ENCODE results near the gene ANXA8.
A peak's percentile ranks its signal among the peaks of the same experiment; 100 is the strongest.

Gene ANXA8

DNA sequence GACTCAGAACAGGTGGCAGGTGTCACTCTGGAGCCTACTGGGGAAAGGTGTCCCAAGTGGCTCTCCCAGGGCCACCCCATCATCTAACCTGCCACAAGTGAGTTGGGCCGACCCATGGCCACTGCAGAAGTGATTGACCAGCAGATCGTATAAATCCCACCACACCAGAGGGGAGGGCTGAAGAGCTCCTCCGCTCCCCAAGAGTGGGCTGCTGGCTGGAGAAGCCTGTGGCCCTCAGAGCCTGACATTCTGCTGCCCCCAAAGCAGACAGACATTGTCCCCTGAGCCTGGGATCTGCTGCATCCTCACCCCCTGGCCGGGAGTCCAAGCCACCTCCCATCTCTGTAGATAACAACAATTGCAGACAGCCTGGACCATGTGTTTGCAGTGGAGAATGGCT is 36.7 kb downstream of the ANXA8 start:
- no peak for DNase-seq (ENCODE audit: low spot score)

DNA sequence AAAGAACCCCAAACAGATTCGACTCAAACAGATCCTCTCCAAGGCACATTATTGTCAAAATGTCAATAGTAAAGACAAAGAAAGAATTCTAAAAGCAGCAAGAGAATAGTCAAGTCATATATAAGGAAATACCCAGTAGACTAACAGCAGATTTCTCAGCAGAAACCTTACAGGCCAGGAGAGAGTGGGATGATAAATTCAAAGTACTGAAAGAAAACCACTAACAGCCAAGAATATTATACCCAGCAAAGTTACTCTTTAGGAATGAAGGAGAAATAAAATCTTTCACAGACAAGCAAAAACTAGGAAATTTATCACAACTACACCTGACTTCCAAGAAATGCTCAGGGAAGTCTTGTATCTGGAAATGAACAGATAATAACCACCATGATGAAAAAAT is 38.2 kb downstream of the ANXA8 start:
- DNase-seq (ENCODE audit: low spot score): no peak

DNA sequence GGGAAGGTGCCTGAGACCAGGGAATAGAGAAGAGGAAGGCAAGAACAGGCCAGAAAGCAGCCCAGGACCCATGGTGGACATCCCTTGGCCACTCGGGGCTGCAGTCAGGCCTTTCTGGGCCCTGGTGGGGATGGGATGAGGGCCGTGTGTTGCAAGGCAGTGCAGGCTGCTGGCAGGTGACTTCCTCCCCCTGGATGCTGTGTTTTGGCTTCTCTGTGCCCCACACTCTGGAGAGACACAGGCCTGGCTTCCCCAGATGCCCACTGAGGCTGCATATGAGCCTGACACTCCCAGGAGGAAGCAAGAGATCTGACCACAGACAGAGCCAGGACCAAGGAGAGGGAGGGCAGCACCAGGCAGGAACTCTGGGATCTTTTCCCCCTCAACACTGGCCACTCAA is 39.9 kb downstream of the ANXA8 start:
- no peak for DNase-seq (ENCODE audit: low spot score)

DNA sequence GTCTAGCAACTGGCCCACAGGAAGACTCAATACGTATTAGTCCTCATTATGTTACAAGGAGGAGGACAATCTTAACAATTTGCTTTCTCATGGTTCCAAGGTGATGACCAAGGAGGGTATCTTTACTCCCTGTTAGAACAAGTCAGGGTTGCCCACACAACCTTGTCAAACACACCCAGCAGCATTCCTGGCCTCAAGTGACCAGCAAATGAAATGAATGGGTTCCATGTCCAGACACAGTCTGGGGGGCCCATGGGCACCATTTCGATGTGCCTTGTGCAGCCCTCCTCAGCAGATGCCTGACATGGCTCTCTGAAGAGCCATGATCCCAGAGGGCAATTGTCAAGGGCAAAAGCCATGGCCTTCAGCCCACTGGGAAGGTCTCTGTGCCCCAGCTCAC is 40.8 kb downstream of the ANXA8 start:
- no peak for DNase-seq (ENCODE audit: low spot score)

DNA sequence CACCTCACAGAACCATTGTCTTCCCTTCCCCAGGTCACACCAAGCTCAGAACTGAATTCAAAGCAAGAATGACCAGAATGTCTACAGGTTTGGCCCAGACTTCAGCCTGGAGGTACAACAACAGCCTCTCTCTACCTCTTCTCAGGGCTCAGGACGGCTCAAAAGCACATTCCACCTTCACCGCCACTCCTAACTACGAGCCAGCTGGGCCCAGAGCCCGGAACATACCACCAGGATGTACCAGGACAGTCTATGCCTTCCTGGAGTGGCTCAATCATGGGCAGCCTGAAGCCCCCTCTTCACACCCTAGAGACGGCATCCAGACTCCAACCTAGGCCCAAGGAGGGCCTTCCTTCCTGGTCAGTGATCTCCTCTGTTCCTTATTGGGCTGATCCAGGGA is 41.6 kb downstream of the ANXA8 start:
- DNase-seq (ENCODE audit: low spot score): no peak

DNA sequence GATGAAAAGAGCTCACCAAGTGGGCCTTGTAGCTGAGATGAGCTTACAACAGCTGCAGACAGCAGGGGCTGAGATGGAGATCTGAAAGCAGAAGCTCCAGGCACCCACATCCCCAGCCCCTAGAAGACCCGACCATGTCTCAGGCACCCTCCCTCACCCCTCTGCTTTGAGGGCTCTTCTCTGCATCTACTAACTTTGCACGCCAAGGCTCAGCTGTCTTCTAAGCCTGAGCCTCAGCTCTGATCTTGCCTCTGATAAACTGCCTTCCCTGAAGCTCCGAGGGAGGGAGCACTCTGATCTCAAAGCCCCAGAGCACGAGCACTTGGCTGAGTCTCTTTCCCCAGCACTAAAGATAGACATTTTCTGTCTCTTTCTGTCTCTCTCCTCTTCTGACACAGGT is 42.0 kb downstream of the ANXA8 start:
- no peak for DNase-seq (ENCODE audit: low spot score)

DNA sequence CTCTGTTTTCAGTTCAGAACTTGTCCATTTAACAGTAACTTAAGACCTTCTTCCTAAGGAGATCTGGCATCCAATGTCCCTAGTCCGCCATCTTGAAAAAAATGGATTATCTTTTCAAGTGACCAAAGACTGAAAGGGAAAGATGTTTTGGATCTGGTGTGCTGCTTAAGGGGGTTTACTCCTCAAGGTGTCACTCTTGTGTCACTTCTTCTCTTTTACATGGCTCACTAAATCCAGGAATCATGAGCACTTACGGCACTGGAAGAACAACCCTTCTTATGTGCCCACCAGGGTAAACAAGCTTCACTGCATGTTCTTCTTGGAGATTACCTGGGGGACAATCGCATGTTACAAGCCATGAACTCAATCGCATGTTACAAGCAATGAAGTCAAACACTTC is 43.7 kb downstream of the ANXA8 start:
- no peak for DNase-seq (ENCODE audit: low spot score)

DNA sequence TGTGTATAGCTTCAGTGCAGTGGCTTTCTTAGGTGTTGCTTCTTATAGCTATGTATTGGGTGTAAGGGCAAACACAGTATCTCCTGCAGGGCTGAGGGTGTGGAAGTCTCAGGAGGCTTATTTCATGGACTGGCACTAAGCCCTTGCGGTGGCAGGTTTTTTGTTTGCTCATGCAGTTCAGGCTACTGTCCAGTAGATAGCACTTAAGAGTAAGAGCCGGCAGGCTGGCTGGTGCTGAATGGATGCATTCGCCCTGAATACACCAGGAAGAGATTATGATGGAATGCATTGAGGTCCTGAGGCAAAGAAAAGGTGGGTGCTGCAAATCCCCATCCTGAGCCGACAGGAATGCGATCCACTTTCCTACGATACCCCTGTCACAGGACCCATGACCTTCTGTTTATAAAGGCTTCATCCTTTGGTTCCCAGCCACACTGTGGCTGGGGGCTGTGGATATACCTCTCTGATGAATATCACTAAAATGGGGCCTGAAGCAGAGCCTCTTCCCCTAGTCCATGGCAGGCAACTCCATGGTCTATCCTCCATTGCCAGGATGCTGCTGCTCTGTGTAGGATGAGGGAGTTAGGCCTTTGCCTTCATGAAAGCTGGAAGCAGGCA is 44.9 kb downstream of the ANXA8 start:
- DNase-seq (ENCODE audit: low spot score): peak; percentile 73

DNA sequence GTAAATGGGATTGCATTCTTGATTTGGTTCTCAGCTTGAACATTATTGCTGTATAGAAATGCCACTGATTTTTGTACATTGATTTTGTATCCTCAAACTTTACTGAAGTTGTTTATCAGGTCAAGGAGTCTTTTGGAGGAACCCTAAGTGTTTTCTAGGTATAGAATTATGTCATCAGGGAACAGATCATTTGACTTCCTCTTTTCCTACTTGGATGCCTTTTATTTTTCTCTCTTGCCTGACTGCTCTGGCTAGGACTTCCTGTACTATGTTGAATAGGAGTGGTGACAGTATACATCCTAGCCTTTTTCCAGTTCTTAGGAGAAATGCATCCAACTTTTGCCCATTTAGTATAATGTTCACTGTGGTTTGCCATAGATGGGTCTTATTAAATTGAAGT is 48.8 kb downstream of the ANXA8 start:
- no peak for DNase-seq (ENCODE audit: low spot score)

DNA sequence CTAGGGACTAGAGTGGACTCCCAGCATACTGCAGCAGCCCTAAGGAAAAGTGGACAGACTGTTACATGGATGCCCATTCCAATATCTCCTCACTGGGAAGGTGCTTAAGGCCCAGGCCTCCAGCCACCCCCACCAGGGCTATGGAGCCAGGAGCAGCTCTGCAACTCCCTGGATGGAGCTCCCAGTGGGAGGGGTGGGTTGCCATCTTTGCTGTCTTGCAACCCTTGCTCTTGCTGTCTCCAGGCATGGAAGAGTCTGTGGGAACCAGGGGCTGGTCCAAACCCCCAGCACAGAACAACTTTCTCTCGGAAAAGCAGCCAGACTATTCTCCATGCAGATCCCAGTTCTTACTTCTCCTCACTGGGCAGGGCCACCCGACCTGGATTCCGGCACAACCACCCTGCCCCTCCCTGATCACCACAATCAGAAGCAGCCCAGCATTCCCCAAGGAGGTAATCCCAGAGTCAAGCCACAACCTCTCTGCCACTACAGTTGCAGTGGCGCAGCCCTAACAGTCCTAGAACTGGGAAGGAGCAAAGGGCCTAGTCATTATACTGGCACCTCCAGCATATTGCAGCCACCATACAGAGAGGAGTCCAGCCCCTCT is 58.0 kb downstream of the ANXA8 start:
- no peak for DNase-seq (ENCODE audit: low spot score)

DNA sequence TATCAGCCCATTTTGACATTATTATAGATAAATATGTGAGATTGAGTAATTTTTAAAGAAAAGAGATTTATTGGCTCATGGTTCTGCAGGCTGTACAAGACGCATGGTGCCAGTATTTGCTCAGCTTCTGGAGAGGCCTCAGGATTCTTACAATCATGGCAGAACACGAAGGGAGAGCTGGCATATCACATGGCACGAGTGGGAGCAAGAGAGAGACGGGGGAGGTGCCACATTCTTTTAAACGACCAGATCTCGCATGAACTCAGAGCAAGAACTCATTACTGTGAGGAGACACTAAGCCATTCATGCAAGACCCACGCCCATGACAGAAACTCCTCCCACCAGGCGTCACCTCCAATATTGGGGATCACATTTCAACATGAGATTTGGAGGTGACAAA is 59.7 kb downstream of the ANXA8 start:
- no peak for DNase-seq (ENCODE audit: low spot score)

DNA sequence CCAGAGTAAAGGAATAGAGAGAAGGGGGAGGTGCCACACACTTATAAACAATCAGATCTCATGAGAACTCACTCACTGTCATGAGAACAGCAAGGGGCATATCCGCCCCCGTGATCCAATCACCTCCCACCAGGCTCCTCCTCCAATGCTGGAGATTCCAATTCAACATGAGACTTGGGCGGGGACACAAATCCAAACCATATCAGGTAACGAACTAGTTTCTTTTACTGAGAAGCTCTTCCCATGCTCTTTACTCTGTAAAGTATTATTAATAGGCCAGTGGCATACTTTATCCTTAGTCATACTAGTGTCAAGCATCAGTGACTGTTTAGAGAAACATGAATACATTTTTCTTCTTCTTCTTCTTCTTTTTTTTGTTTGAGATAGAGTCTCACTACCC is 60.4 kb downstream of the ANXA8 start:
- DNase-seq (ENCODE audit: low spot score): no peak

DNA sequence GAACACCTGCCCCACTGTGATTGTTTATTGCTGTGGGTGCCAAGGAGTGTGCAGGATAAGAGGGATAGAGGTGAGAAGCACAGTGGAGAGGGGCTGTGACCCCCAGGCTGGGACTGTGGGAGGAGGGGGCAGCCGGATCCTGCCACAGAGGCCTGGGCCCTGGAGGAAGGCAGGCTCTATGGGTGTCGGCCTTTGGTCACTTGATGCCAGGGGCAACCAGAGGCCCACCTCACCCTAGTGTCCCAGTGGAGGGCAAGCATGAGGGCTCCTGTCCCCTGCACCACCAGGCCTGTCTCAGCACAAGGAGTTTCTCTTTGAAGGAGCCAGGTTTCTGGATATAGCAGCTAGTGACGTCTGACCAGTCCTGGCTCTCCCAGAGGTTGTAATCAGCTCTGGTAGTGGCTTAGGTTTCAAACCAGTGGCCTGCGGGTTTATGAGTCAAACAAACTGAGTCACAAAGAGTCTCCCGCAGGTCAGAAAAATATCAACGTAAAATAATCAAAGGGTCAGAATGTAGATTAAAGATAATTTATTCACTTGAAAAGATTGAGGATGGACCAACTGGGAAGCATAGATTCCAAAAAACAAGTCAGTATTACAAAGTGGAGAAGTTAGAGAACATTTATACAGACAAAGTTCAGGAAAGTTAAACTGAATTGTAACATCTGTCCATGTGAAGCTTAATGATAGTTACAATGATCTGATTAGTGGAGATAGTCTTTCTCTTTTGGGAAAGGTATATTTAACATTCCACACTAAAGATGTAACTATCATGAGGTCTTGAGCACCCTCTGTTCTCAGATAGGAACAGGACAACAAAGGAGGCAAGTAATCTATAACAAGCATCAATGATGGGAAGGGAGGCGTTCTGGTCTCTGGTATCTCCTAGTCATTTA is 62.6 kb downstream of the ANXA8 start:
- peak; percentile 43 for DNase-seq (ENCODE audit: low spot score)

DNA sequence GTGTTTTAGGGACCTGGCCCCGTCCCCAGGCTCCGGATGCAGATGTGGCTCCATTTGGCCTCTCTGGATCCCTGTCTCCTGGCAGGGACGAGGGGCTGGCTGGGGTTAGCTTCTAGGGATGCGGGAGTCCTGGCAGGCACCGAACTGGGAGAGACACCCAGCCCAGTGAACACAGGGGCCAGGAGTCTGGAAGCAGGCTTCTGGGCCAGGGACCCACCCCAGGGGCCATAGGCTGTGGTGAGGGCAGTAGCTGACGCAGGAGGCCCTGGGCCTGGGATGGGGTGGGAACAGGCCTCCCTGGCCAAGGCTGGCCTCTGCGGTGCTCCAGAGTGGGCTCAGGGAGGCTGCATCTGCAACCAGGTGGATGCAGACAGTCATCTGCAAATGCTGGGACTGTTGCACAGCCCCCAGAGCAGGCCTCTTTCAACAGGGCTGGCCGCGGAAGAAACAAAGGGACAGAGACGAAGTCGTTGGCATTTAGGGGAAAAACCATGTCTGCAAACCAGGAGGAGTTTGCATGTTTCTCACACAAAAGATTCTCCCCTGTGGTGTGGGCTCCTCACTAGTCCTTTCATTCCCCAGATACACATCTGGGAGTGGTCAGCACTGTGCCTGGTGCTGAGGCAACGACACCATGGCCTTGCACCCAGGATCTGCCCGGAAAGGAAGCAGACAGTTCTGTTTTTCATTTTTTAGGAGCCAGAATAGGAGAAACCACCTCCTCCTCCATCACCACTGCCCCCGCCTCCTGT is 63.4 kb downstream of the ANXA8 start:
- no peak for DNase-seq (ENCODE audit: low spot score)

DNA sequence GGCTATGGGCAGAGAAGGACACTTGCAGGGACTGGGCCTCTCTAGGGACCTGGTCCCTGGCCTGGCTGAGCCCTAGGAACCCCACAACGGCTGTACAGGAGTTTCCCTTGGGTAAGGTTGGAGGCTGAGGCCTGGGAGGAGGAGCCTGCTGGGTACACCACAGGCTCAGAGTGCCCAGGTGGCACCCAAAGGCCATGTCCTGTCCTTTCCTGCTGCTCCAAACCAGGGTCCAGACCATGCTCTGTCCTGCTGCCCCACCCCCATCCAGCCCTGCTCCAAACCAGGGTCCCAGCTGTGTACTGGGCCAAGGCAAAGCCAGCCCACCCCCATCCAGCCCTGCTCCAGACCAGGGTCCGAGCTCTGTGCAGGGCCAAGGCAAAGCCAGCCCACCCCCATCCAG is 64.5 kb downstream of the ANXA8 start:
- no peak for DNase-seq (ENCODE audit: low spot score)

DNA sequence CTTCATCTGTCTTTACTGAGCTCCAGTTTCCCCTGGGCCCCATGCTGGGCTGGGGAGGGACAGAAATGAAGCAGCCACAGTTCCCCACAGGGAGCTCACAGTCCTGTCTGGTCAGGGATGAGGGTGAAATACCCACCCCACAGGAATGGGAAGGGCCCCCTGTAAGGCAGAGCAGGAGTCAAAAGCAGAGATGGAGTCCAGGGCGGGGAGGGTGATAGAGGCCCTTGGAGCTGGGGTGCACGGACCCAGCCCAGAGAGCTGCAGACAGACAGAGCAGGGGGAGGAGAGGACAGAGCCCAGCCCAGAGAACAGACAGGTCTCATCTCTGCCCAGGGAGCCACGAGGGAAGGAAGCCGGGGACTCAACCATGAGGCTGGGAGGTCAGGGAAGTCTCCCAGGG is 64.9 kb downstream of the ANXA8 start:
- no peak for DNase-seq (ENCODE audit: low spot score)

DNA sequence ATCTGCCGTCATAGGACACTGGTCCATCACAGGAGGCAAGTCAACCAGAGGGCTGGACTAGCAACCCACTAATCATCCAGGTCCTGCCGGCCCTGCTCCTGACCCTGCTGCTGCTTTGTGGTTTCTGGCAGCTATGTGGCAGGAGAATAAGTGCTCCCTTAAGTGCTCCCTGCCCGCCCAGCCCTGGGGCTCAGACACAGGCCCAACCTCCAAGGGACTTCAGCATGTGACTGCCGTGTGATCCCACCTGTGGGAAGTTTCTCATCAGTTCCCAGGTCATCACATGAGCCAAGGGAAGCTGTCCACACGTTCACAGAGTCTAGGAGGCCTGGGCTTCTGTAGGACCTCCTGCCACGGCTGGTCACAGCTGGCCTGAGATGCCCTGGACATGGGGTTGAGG is 65.6 kb downstream of the ANXA8 start:
- no peak for DNase-seq (ENCODE audit: low spot score)
